Activated CD8-positive, alpha-beta memory T cell treated with anti-CD3 and anti-CD28 coated beads for 36 hours (primary cell): ENCODE results near the gene ADAMTS20. TPM values are rescaled to one million over a fixed set of nuclear protein-coding genes. Genes with fewer than 3 reads are reported as not detected.
"Not testable (repeated sequence)": the region's sequence is repeated elsewhere in the genome, so short reads cannot be mapped to it uniquely, and the experiment has no call there.

Experiments
- CTCF ChIA-PET: fragments of 350-600 bp; sonication (Branson Sonifier 250); formaldehyde crosslinking; loops from one replicate; lab custom pipeline; 2021; ENCODE audit warnings: antibody characterized with exemption; lab: Charles Lee
- POLR2A ChIA-PET: fragments of 350-600 bp; sonication (Branson Sonifier 250); formaldehyde crosslinking; loops from one replicate; lab custom pipeline; 2021; ENCODE audit warnings: antibody characterized with exemption; lab: Charles Lee
- total RNA-seq, 2 experiments: library from RNA; stranded (reverse); gene quantifications; one replicate each; pipeline ENCODE4 v1.2.3, GENCODE V29; 2021

The ADAMTS20 gene, protein sequence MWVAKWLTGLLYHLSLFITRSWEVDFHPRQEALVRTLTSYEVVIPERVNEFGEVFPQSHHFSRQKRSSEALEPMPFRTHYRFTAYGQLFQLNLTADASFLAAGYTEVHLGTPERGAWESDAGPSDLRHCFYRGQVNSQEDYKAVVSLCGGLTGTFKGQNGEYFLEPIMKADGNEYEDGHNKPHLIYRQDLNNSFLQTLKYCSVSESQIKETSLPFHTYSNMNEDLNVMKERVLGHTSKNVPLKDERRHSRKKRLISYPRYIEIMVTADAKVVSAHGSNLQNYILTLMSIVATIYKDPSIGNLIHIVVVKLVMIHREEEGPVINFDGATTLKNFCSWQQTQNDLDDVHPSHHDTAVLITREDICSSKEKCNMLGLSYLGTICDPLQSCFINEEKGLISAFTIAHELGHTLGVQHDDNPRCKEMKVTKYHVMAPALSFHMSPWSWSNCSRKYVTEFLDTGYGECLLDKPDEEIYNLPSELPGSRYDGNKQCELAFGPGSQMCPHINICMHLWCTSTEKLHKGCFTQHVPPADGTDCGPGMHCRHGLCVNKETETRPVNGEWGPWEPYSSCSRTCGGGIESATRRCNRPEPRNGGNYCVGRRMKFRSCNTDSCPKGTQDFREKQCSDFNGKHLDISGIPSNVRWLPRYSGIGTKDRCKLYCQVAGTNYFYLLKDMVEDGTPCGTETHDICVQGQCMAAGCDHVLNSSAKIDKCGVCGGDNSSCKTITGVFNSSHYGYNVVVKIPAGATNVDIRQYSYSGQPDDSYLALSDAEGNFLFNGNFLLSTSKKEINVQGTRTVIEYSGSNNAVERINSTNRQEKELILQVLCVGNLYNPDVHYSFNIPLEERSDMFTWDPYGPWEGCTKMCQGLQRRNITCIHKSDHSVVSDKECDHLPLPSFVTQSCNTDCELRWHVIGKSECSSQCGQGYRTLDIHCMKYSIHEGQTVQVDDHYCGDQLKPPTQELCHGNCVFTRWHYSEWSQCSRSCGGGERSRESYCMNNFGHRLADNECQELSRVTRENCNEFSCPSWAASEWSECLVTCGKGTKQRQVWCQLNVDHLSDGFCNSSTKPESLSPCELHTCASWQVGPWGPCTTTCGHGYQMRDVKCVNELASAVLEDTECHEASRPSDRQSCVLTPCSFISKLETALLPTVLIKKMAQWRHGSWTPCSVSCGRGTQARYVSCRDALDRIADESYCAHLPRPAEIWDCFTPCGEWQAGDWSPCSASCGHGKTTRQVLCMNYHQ (N-terminal part only)
- not detected for total RNA-seq

DNA sequence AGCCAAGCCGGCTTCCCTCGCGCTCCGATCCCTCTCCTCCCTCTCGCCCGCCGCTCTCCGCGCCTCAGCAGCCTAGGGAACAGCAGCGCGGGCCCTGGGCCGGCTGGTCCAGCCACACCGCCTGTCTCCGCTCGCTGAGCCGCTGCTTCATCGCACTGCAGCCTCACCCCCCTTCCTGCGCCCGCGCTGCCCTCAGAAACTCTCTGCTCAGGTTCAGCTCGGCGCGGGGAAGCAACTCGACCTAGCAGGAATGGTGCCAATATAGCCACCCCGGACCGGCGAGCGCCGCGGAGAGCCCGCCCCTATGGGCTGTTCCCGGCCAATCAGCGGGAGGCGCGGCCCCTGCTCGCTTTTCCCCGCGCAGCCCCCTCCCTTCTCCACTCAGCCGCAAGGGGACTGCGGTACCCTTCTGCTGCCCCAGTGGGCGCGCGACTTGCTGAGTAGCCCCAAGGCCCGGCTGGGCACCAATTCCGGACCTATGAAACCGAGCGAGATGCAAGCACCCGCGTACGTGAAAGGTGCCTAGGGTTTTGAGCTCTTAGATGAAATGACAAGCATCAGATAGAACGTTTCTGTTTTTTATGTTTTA lies at the start of gene ADAMTS20:
ADAMTS20 (minus strand) TSS at position 233 of the 589 bp plus-strand sequence. CDS start 282 bp downstream, outside the sequence.
- ChIA-PET CTCF (no interaction called here), POLR2A (no interaction called here)

DNA sequence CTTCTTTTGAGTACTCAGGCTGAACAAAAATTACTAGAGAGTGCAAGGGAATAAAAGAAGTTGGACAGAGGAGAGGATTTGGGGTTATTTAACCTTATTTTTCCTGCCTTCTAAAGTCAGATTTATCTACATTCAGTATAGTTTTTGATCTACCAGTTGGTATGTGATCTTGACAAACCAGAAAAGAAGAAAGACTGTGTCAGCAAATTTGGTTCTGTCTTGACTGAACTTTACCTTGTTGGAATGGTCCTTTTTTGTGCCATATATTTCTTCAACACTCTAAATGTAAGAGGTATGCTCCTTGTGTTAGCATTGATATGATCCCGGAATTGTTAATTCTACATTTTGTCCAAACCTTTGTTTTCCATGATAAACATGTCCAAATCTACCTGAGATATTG lies 47.7 kb upstream of the ADAMTS20 start:
- CTCF ChIA-PET, result no interaction called here
- POLR2A ChIA-PET, result no interaction called here

DNA sequence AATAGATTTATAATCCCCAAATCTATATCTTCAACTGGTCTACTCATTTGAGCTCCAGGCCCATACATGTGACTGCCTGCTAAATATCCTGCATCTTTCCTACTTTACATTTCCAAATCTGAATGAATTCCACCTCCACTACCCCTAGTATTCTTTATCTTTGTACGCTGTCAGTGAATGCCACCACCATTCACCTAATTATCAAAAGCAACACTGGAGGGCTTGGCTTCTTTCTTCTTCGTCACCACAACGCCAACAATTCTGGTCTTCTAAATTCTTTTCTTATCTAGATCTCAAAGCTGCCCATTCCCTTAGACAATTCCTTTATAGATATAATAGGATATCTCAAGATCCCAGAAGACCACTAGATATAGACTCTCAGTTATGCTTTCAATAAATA lies 47.1 kb upstream of the ADAMTS20 start:
- CTCF ChIA-PET, result no interaction called here
- POLR2A ChIA-PET, result no interaction called here

DNA sequence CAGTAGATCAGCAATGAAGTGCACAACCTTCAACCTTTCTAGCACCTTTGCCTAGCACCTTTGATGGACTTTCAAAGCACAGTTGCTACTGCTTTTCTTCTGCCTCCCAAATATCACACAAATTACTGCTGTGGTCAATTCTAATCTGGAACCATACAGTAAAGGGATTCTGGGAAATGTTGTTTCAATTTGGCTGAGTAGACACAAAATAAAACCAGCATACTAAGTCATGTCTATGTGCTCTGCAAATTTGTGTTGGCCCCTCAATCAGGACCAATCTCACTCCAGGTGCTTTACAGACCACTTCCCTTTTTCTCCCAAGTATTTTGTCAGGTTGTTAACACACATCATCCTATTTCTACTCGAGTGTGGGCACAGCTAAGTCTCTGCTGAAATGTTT lies 38.3 kb upstream of the ADAMTS20 start:
- ChIA-PET POLR2A (no interaction called here), CTCF (no interaction called here)

DNA sequence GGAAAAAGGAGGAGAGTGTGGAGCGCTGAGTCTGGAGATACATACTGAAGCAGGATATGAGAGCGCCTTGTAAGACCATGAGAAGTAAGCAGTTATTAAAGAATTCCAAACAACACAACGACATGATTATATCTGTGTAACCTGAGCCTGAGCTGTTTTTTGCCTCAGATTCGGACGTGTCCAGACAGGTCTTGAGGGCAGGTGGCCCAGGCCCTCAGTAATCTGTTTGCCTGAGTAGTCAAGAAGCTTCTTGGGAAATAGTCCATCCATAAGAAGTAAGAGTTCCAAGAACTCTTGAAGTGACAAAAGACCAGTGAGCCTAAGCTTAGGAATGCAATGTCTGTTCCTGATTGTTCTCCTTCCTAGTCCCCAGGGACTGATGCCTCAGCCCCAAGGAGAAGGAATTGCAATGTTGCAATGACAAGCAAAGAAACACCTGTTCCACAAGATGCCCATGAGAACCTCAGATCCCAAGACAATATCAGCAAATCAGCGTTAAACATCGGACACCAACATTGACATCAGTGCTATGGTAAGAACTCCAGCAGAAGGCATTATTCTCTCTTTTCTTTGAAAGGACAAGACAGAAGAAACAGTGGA lies 34.7 kb upstream of the ADAMTS20 start:
- ChIA-PET POLR2A (no interaction called here), CTCF (no interaction called here)

DNA sequence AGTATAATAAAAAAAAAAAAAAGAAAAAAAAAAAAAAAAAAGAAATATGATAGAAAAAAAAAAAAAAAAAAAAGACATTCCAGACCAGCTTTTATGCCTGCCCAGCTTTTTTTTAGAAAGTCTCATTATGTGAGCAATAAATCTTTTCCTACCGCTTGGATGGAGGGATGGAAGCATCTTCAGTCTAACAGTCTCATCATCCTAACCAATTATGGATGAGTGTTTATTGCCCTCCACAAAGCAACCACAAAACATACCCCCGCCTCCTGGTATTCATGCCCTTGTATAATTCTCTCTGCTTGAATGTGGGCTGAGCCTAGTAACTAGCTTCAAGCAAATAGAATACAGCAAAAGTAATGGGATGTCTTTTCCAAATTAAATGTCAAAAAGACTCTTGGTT lies 33.7 kb upstream of the ADAMTS20 start:
- POLR2A ChIA-PET, result no interaction called here
- CTCF ChIA-PET, result no interaction called here

DNA sequence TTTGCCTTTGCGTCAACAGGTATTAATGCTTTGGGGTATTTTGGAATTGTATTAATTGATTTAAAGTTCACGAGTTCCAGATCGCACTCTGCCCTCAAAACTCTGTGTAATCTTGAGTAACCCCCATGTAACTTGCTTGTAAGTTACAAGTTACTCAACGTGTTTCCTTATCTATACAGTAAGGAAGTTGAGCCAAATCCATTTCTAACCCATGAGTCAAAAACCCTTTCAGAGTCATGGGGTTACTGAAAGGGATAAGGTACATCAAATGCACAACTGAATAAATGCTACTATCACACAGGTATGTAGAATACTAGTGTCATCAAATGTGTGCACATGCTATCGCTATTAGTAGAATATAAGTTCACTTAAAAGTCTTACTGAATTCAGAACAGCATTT lies 28.6 kb upstream of the ADAMTS20 start:
- ChIA-PET POLR2A (no interaction called here), CTCF (no interaction called here)

DNA sequence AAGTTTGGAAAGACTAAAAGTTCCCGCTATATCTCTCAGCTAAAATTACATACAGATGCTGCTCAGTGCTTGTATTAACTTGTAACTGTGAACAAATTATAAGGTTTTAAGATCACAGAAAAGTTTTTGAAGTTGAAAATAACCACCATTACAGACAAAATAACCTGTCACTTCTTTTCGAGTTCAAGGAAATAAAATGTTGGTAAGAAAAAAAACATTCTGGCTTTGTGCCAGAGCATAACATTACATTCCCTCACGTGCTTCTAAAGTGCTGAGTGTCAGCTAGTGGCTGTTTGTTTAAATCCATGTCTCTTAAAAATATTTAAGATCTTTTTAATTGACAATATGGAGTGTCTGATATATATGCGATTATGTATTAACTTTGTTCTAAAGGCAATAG lies 27.2 kb upstream of the ADAMTS20 start:
- ChIA-PET CTCF (no interaction called here), POLR2A (no interaction called here)

DNA sequence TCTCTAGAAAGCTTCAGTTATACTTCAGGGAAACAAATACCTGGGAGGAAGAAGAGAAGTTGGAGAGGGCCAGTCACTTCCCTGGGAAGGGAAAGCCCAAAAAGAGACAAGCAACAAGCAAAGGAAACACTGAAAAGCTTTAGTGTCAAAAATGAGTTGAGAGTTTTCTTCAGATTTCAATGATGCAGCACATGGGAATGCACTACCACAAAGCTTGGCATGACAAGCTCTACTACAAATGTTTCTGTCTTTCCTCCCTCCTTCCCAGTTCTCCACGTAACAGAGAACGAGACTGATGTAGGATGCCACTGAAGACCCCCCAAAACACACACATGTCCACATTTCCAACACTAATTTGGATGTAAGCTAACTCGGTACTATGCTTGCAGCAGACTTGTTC lies 26.8 kb upstream of the ADAMTS20 start:
- ChIA-PET CTCF (no interaction called here), POLR2A (no interaction called here)

DNA sequence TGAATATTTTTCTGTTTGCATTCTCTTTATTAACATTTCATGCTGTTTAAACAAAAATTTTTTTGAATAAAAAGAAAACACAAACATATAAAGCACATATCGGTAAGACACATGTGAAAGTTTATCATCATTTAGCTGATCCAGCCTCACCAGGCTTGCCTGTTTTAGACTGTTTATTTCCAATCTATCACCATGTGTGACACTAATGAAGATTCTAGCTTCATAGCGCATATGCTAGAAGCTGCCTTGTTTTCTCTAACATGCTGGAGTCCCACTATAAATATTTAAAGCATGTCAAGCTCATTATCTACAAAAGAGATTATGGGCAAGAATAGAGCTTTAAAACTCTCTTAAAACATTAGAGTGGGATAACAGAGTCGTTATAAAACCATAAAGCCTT lies 25.4 kb upstream of the ADAMTS20 start:
- CTCF ChIA-PET, result no interaction called here

DNA sequence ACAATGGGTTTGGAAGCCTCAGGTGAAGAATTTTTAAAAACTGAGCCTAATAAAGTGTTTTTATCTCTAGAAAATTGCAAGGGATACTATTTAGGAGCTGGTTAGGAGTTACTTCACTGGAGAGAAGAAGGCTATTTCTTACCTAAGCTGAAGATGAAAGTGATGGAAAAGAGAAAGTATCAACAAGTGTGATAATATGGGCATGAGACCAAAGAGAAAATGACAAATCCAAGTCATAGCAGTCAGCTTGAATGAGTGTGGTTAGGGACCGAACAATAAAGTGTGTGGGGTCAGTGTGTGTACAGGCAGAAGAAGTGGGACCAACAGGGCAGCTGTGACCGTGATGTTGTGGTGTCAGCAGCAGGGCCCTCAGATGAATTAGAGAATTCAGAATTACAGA lies 24.2 kb upstream of the ADAMTS20 start:
- POLR2A ChIA-PET, result no interaction called here
- CTCF ChIA-PET, result no interaction called here

More for the DNA sequence above, 25.4 kb upstream of the ADAMTS20 start:
- POLR2A ChIA-PET, result no interaction called here

DNA sequence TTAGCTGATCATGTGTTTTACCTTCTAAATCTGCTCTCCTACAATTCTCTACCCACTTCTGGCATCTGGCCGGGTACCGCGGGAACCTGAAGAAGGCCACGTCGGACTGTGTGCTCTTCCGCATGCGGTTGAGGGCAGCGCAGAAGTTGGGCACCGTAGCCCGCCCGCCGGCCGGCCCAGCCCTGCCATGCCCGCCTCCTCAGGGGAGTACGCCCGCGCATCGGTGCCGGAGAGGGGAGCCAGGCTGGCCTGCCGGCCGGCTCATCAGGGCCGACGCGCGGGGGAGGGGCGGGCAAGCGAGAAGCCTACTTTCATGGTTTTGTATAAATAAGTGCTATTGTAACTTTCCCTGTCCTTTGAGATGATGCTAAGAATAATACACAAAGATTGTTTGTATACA lies 19.9 kb upstream of the ADAMTS20 start:
- POLR2A ChIA-PET, result no interaction called here
- CTCF ChIA-PET, result no interaction called here

DNA sequence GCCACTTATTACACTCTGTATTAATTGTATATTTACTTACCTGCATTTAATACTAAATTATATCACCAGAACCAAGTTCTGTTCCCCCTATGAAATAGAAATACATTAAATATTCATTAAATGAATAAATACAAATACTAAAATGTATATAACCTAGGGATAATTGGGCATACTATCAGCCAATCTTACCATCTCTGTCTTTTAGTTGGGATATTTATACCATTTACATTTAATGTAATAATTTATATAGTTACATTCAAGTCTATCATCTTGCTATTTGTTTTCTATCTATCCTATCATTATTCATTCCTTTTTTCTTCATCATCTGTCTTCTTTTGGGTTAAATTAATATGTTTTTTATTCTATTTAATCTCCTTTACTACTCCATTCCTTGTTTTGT lies 4.1 kb upstream of the ADAMTS20 start:
- ChIA-PET POLR2A (no interaction called here), CTCF (no interaction called here)

DNA sequence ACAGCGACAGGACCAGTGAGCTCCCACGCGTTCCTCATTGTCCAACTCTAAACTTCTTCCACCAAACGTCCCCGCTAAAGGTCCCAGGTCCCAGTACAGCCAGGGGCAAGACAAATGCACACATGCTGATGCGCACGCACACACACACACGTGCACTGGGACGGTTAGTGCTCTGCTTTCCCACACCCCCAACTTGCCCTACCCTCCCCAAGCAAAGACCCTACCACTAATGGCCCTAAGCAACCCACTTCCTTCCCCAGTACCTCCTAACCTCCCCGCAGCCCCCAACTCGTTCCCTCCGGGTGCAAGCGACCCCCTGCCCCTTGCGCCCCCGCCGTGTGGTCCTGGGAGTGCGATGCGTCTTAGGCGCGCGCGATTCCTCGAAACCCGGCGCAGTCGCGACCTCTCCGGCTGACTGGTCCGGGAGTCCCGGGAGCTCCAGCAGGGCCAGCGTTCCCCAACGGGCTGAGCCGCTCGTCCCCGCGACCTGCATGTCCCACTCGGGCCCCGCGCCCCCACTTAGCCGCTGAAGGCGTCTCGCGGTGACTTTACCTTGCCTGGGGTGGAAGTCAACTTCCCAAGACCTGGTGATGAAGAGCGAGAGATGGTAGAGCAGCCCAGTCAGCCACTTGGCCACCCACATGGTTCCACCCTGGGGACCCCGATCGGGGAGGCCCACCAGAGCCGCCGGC lies 578 bp downstream of the ADAMTS20 start:
- CTCF ChIA-PET, result no interaction called here
- POLR2A ChIA-PET, result no interaction called here

DNA sequence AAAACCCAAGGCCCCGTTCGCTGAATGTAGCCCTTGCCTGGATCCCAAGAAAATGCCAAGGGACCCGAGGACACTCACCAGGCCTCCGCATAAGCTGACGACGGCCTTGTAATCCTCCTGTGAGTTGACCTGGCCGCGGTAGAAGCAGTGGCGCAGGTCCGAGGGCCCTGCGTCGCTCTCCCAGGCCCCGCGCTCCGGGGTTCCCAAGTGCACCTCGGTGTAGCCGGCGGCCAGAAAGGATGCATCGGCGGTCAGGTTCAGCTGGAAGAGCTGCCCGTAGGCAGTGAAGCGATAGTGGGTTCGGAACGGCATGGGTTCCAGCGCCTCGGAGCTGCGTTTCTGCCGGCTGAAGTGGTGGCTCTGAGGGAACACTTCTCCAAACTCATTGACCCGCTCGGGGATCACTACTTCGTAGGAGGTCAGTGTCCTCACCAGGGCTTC lies 1.2 kb downstream of the ADAMTS20 start:
- POLR2A ChIA-PET, result no interaction called here
- CTCF ChIA-PET, result no interaction called here

DNA sequence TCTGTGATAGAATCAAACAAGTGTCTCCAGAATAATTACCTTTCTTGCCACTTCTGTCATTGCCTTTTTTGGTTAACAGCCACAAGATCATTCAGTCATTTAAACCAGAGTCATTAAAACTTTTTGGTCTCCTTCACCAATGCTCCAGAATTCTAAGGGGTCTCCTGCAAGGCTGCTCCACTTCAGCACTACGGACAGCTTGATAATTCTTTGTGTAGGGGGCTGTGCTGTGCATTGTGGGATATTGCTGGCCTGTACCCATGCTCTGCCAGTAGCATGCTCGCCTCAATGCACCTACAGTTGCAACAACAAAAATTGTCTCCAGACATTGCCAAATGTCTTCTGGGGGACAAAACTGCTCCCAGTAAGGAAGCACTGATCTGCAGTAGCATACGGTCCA lies 7.3 kb downstream of the ADAMTS20 start:
- CTCF ChIA-PET, result no interaction called here
- POLR2A ChIA-PET, result no interaction called here

DNA sequence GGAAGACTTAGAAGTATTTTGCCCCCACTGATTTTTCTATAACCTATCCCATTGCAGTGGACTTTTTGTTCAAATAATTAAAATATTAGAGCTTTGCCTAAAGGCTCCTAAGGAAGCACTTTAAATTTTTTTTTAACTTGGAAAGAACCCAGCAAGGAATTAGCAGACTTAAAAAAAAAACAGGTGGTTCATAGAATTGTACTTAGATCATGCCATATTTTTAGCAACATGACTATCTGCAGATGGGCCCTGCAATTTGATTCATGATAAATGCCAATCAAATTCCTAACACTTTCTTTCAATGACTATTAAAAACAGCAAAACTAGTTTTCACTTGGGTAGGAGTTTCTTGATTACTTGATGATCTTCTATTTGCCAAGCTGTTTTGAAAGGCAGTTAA lies 11.5 kb downstream of the ADAMTS20 start:
- ChIA-PET CTCF (no interaction called here), POLR2A (no interaction called here)

DNA sequence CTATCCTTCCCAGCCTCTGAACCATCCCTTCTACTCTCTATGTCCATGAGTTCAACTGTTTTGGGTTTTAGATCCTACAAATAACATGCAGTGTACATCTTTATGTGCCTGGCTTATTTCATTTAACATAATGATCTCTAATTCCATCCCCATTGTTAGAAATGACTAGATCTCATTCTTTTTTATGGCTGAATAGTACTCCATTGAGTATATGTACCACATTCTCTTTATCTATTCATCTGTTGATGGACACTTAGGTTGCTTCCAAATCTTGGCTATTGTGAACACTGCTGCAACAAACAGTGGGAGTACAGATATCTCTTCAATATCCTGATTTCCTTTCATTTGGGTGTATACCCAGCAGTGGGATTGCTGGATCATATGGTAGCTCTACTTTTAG lies 14.3 kb downstream of the ADAMTS20 start:
- CTCF ChIA-PET, POLR2A ChIA-PET: not testable (repeated sequence)

DNA sequence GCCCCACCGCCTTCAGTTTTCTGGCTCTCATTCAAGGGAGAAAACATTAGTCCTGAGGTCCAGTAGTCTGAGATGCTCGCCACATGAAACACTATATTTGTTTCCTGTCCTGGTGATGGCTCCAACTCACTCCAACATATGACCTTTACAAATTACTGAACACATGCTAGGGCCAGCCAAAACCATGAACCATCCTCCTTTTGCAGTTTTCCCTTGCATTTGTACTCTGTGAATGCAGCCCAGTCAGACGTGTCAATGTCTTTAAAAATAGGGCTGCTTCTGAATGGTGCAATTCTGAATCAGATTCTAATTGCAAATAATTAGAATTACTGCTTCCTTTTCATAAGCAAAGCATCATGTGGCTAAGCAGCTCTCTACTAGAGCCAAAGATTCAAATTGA lies 36.0 kb downstream of the ADAMTS20 start:
- ChIA-PET CTCF (no interaction called here), POLR2A (no interaction called here)
